ENCODE data around the gene CEACAM7.

DNA sequence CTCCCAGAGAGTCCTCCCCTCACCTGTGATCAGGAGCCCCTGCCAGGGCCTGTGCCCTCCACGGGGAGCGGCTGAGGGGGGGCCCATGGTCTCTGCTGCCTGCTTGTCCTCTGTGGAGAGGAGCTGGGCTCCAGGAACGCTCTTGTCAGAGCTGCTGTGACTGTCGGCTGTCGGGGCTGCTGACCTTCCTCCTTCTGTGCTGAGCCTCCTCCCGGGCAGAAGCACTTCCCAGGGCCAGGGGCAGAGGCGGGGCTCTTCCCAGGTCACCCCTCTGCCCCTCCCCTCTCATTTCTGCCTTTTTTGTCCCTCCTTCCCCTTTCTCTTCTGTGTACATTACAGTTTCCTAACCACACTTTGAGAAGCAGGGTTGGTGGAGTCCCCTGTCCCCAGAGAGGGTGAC lies 61.2 kb downstream of the CEACAM7 start, which contains the start of gene CEACAM4:
- TF ChIP-seq, protein P1, sequence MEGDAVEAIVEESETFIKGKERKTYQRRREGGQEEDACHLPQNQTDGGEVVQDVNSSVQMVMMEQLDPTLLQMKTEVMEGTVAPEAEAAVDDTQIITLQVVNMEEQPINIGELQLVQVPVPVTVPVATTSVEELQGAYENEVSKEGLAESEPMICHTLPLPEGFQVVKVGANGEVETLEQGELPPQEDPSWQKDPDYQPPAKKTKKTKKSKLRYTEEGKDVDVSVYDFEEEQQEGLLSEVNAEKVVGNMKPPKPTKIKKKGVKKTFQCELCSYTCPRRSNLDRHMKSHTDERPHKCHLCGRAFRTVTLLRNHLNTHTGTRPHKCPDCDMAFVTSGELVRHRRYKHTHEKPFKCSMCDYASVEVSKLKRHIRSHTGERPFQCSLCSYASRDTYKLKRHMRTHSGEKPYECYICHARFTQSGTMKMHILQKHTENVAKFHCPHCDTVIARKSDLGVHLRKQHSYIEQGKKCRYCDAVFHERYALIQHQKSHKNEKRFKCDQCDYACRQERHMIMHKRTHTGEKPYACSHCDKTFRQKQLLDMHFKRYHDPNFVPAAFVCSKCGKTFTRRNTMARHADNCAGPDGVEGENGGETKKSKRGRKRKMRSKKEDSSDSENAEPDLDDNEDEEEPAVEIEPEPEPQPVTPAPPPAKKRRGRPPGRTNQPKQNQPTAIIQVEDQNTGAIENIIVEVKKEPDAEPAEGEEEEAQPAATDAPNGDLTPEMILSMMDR (conservative IDR thresholded peaks at IDR 0.05): no peak
- TF ChIP-seq EZH2 (IDR thresholded peaks at IDR 0.05; ENCODE audit: low read depth): no peak
